GM21619 (cell line): ENCODE measurements around the gene ZNF451.

Source experiments
- ATAC-seq: cut with Tn5 transposase; IDR thresholded peaks from one replicate; pipeline ENCODE4 v1.9.1; 2021; ENCODE audit not compliant: unreplicated experiment

Gene ZNF451

GRCh38 chr6:57198926-57199636, 109.1 kb downstream of the ZNF451 start:
- no peak for ATAC-seq

- ATAC-seq: no peak
Measured at GRCh38 chr6:57201718-57202117, 111.7 kb downstream of the ZNF451 start.

- ATAC-seq: no peak
Measured at GRCh38 chr6:57205550-57206328, 115.8 kb downstream of the ZNF451 start.

DNA sequence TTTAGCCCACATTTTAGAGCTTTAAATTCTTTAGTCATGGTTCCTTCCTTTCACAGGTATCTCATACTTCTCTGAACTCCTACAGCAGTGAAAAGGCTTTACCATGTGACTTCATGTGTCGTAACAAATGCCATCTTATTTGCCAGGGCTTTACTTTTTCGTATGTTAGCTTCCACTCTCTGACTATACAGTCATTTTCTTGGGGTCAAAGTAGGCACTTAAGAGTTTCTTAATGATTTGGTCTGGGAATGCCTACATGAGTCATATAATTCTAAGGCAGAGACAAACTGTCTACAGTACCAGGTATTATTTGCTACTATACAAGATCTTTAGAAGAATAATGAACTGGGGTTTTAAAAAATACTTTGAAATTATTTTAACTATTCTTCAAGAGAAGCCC, 117.2 kb downstream of the ZNF451 start:
- ATAC-seq: no peak

- ATAC-seq: no peak
Measured at GRCh38 chr6:57207872-57208271, 117.9 kb downstream of the ZNF451 start.

- ATAC-seq: no peak
Measured at GRCh38 chr6:57209030-57209429, 119.0 kb downstream of the ZNF451 start.

- no peak for ATAC-seq
Measured at GRCh38 chr6:57210060-57210459, 120.1 kb downstream of the ZNF451 start.

DNA sequence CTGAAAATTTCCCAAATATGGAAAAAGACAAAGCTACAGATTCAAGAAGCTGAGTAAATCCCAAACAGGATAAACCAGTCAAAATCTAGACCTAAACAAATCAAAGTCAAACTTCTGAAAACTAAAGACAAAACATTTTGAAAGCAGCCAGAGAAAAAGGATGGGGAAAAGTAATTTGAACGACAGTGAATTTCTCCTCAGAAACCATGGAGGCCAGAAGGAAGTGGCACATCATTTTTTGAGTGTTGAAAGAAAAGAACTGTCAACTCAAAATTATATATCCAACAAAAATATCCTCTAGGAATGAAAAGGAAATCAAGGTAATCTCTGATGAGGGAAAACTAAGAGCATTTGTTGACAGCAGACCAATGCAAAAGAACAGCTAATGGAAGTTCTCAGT, 125.3 kb downstream of the ZNF451 start:
- ATAC-seq: no peak

DNA sequence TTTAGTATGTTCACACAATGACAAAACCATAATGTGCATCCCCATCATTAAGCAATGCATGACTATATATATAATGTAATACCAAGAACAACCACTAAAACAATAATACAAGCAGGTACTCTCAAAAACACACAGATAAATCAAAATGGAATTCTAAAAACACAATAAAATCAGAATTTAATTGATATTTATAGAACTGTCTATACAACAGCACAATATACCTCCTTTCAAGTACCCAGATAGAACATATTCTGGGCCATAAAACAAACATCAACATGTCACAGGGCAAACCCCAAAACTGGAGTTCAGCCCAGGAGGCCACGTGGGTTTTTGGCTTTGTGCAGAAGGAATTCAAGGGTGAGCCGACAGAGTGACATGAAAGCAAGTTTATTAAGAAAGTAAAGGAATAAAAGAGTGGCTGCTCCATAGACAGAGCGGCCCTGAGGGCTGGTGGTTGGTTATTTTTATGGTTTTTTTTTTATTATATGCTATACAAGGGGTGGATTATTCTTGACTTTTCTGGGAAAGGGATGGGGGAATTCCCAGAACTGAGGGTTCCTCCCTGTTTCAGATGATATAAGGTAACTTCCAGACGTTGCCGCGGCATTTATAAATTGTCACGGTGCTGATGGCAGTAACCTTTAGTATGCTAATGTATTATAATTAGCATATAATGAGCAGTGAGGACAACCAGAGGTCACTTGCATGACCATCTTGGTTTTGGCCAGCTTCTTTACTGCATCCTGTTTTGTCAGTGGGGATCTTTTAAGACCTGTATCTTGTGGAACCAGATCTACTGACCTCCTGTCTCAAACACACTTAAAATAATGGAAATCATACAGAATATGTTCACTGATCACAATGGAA, 126.5 kb downstream of the ZNF451 start:
- no peak for ATAC-seq

DNA sequence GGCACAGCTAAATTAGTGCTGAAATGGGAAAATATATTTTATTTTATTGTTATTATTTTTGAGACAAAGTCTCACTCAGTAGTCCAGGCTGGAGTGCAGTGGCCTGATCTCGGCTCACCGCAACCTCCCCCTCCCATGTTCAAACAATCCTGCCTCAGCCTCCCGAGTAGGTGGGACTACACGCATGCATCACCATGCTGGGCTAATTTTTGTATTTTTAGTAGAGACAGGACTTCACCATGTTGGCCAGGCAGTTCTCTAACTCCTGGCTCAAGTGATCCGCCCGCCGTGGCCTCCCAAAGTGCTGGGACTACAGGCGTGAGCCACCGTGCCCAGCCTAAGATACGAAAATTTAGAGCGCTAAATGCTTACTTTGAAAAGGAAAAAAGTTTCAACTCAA, 127.3 kb downstream of the ZNF451 start:
- no peak for ATAC-seq
